ENCODE data around the gene CA12. TPM values are rescaled to one million over a fixed set of nuclear protein-coding genes. Genes with fewer than 3 reads are reported as not detected.

Gene CA12
- total RNA-seq, 1 donor from 2014 or later: 1.6 TPM

DNA sequence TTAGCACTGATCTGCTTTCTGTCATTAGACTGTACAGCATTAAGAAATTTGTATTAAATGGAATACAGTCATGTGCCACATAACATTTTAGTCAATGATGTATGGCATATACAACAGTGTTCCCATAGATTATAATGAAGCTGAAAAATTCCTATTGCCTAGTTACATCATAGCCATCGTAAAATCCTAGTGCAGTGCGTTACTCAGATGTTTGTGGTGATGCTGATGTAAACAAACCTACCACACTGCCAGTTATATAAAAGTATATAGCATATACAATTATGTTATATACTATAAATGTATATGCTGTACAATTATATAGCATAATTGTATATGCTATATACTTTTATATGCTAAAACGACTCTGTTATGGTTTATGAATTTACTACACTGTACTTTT lies 62.6 kb downstream of the CA12 start:
- H3K36me3 ChIP-seq (ENCODE audit: control insufficient read depth in 3 of 3, insufficient read depth in 3 of 3, low read length in 3 of 3): no peaks in the 10 kb centered on the region
- no peak overlapping the region for H3K4me3 ChIP-seq (ENCODE audit: low read length in 3 of 3)
- no peaks in the 10 kb centered on the region for H3K4me1 ChIP-seq (ENCODE audit: control insufficient read depth in 3 of 3, insufficient read depth in 3 of 3, low read length in 3 of 3)
- H3K9ac ChIP-seq (ENCODE audit: low read depth in 1 of 3, low read length in 3 of 3): no peak overlapping the region
- H3K27ac ChIP-seq (ENCODE audit: low read depth, low read length): no peak overlapping the region
- H3K27me3 ChIP-seq (ENCODE audit: control insufficient read depth in 3 of 3, insufficient read depth in 3 of 3, low read length in 3 of 3): peaks cover 0 to 4% (median 0%) of the 10 kb centered on the region in 3 donors
- H3K9me3 ChIP-seq (ENCODE audit: control insufficient read depth in 3 of 3, low read length in 3 of 3): no peaks in the 10 kb centered on the region

DNA sequence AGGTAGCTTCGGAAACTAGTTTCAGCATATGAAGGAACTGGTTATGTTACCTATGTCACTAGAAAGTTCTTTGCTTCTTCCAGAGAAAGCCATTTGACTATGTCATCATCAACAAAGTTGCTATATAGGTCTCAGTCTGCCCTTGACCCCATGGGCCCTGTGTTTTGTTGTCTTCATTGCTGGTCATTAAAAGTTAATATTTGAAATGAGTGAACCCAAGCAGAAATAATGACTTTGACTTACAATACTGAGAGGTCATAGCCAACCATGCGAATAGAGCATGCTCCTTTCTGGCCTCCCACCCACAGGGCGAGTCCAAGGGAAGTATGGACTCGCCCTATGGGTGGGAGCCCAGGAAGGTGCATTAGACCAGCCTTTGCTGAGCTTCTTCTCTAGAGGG lies 63.3 kb downstream of the CA12 start:
- Histone ChIP-seq H3K4me3 (ENCODE audit: low read length in 3 of 3) (no peak overlapping the region), H3K4me1 (ENCODE audit: control insufficient read depth in 3 of 3, insufficient read depth in 3 of 3, low read length in 3 of 3) (no peaks in the 10 kb centered on the region), H3K27me3 (ENCODE audit: control insufficient read depth in 3 of 3, insufficient read depth in 3 of 3, low read length in 3 of 3) (no peaks in the 10 kb centered on the region), H3K9ac (ENCODE audit: low read depth in 1 of 3, low read length in 3 of 3) (no peak overlapping the region), H3K9me3 (ENCODE audit: control insufficient read depth in 3 of 3, low read length in 3 of 3) (no peaks in the 10 kb centered on the region), H3K36me3 (ENCODE audit: control insufficient read depth in 3 of 3, insufficient read depth in 3 of 3, low read length in 3 of 3) (no peaks in the 10 kb centered on the region), H3K27ac (ENCODE audit: low read depth, low read length) (no peak overlapping the region)

DNA sequence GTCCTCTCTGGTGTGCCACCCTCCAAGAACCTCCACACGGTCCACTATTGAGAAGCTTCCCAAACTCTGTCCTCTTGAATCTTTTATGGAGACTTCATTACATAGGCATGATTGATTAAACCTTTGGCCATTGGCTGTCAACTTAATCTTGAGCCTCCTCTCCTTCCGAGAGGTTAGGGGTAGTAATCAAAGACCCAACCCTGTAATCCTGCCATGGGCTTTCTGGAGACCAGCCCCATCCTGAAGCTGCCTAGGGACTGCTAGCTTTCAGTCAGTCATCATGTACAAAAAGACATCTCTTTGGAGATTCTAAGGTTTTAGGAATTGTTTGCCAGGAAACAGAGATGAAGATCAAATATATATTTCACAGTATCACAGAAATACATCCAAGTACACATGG lies 67.2 kb downstream of the CA12 start:
- no peak overlapping the region for H3K4me3 ChIP-seq (ENCODE audit: low read length in 3 of 3)
- H3K27ac ChIP-seq (ENCODE audit: low read depth, low read length): no peak overlapping the region
- no peaks in the 10 kb centered on the region for H3K27me3 ChIP-seq (ENCODE audit: control insufficient read depth in 3 of 3, insufficient read depth in 3 of 3, low read length in 3 of 3)
- H3K9ac ChIP-seq (ENCODE audit: low read depth in 1 of 3, low read length in 3 of 3): no peak overlapping the region
- no peaks in the 10 kb centered on the region for H3K36me3 ChIP-seq (ENCODE audit: control insufficient read depth in 3 of 3, insufficient read depth in 3 of 3, low read length in 3 of 3)
- H3K9me3 ChIP-seq (ENCODE audit: control insufficient read depth in 3 of 3, low read length in 3 of 3): no peaks in the 10 kb centered on the region
- H3K4me1 ChIP-seq (ENCODE audit: control insufficient read depth in 3 of 3, insufficient read depth in 3 of 3, low read length in 3 of 3): no peaks in the 10 kb centered on the region

DNA sequence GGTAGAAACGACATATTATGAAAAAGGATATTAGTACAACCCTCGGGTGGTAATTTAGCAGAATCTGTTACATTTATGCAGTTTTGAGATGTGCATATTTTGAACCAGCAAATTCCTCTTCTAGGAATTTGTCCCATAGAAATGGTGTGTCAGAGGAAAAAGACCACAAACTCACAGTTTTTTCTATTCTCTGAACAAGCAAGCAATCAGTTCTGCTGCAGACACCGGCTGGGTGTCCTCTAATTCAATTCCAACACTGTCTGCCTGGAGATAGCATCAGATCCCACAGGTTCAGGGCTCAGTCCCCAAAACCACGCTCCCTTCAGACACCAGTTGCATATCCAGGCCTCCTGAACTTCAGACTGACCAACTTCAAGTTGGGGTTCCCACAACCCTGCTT lies 67.8 kb downstream of the CA12 start:
- H3K9me3 ChIP-seq (ENCODE audit: control insufficient read depth in 3 of 3, low read length in 3 of 3): no peaks in the 10 kb centered on the region
- H3K36me3 ChIP-seq (ENCODE audit: control insufficient read depth in 3 of 3, insufficient read depth in 3 of 3, low read length in 3 of 3): no peaks in the 10 kb centered on the region
- no peak overlapping the region for H3K4me3 ChIP-seq (ENCODE audit: low read length in 3 of 3)
- H3K27ac ChIP-seq (ENCODE audit: low read depth, low read length): no peak overlapping the region
- H3K4me1 ChIP-seq (ENCODE audit: control insufficient read depth in 3 of 3, insufficient read depth in 3 of 3, low read length in 3 of 3): no peaks in the 10 kb centered on the region
- H3K9ac ChIP-seq (ENCODE audit: low read depth in 1 of 3, low read length in 3 of 3): no peak overlapping the region
- H3K27me3 ChIP-seq (ENCODE audit: control insufficient read depth in 3 of 3, insufficient read depth in 3 of 3, low read length in 3 of 3): no peaks in the 10 kb centered on the region

DNA sequence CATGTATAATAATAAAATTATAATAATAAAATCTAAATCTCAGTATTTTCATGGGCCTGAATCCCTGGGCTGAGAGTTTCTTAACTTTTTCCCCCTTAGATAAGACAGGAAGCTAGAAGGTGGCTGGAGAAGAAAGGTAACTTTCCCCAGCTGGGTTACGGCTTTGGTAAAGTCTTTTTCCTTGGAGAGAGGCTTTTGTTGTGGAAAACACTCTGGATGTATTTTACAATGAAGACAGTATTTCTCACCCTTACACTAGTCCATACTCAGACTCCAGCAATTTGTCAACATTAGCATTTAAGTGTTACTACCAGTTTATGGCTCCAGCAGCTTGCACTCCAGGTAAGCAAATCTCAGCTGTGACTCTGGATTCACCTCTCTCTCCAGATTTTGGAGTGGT lies 69.4 kb downstream of the CA12 start:
- no peak overlapping the region for H3K27ac ChIP-seq (ENCODE audit: low read depth, low read length)
- H3K4me1 ChIP-seq (ENCODE audit: control insufficient read depth in 3 of 3, insufficient read depth in 3 of 3, low read length in 3 of 3): no peaks in the 10 kb centered on the region
- H3K4me3 ChIP-seq (ENCODE audit: low read length in 3 of 3): no peak overlapping the region
- H3K27me3 ChIP-seq (ENCODE audit: control insufficient read depth in 3 of 3, insufficient read depth in 3 of 3, low read length in 3 of 3): no peaks in the 10 kb centered on the region
- no peaks in the 10 kb centered on the region for H3K36me3 ChIP-seq (ENCODE audit: control insufficient read depth in 3 of 3, insufficient read depth in 3 of 3, low read length in 3 of 3)
- H3K9me3 ChIP-seq (ENCODE audit: control insufficient read depth in 3 of 3, low read length in 3 of 3): no peaks in the 10 kb centered on the region
- no peak overlapping the region for H3K9ac ChIP-seq (ENCODE audit: low read depth in 1 of 3, low read length in 3 of 3)

DNA sequence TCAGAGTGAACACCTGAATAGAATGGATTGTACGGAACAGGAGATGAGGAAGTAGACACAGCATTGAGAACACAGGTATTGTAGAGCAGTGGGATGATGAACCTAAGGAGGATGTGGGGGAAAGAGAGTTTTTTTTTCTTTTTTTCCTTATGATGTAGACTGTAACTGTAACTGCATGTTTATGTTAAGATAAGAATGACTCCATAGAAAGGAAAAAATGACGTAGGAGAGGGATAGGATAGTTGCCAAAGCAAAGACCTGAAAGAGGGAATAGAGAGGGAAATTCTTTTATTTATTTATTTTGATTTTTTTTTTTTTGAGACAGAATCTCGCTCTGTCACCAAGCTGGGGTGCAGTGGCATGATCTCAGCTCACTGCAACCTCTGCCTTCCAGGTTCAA lies 71.0 kb downstream of the CA12 start:
- H3K4me3 ChIP-seq (ENCODE audit: low read length in 3 of 3): no peak overlapping the region
- no peaks in the 10 kb centered on the region for H3K27me3 ChIP-seq (ENCODE audit: control insufficient read depth in 3 of 3, insufficient read depth in 3 of 3, low read length in 3 of 3)
- no peaks in the 10 kb centered on the region for H3K9me3 ChIP-seq (ENCODE audit: control insufficient read depth in 3 of 3, low read length in 3 of 3)
- peaks cover 0 to 11% (median 10%) of the 10 kb centered on the region in 3 donors for H3K36me3 ChIP-seq (ENCODE audit: control insufficient read depth in 3 of 3, insufficient read depth in 3 of 3, low read length in 3 of 3)
- no peaks in the 10 kb centered on the region for H3K4me1 ChIP-seq (ENCODE audit: control insufficient read depth in 3 of 3, insufficient read depth in 3 of 3, low read length in 3 of 3)
- no peak overlapping the region for H3K9ac ChIP-seq (ENCODE audit: low read depth in 1 of 3, low read length in 3 of 3)
- no peak overlapping the region for H3K27ac ChIP-seq (ENCODE audit: low read depth, low read length)

DNA sequence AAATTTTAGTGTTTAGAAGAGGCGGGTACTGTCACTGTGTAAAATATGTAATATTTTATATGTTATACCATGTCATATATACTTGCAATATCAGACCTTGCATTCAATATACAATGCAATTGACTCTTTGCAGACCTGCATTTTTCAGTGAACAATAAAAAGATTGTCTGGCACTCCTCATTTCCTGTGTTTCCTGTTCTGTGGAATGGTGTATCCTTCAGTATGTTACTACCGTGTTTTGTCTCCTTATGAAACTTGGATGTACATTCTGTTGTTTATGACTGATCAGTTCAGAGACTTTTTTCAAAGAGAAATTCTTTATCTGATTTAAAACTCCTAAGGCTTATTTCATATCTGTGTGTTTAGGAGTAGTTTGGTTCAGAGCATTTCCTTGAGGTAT lies 72.7 kb downstream of the CA12 start:
- no peak overlapping the region for H3K27ac ChIP-seq (ENCODE audit: low read depth, low read length)
- H3K4me3 ChIP-seq (ENCODE audit: low read length in 3 of 3): no peak overlapping the region
- H3K27me3 ChIP-seq (ENCODE audit: control insufficient read depth in 3 of 3, insufficient read depth in 3 of 3, low read length in 3 of 3): no peaks in the 10 kb centered on the region
- H3K36me3 ChIP-seq (ENCODE audit: control insufficient read depth in 3 of 3, insufficient read depth in 3 of 3, low read length in 3 of 3): peaks cover 0 to 16% (median 16%) of the 10 kb centered on the region in 3 donors
- H3K4me1 ChIP-seq (ENCODE audit: control insufficient read depth in 3 of 3, insufficient read depth in 3 of 3, low read length in 3 of 3): no peaks in the 10 kb centered on the region
- no peaks in the 10 kb centered on the region for H3K9me3 ChIP-seq (ENCODE audit: control insufficient read depth in 3 of 3, low read length in 3 of 3)
- H3K9ac ChIP-seq (ENCODE audit: low read depth in 1 of 3, low read length in 3 of 3): no peak overlapping the region

DNA sequence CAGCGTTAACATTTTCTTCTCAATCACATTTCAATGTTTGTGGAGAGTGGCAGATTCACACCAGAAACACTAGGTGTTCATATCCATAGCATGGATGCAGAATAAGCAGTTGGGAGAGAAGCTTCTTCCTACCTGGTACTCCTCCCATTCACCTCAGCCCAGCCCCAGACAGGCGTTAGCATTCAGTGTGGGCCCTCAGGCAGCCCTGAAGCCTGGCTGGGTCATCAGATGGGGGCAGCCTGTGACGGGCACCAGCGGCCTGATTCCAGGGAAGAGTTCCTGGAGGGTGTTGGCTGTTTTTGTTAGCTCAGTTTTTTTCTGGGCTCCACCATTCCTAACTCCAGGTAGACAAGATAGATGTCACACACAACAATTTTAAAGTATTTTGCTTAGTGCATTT lies 73.2 kb downstream of the CA12 start:
- Histone ChIP-seq H3K27me3 (ENCODE audit: control insufficient read depth in 3 of 3, insufficient read depth in 3 of 3, low read length in 3 of 3) (no peaks in the 10 kb centered on the region), H3K9ac (ENCODE audit: low read depth in 1 of 3, low read length in 3 of 3) (no peak overlapping the region), H3K36me3 (ENCODE audit: control insufficient read depth in 3 of 3, insufficient read depth in 3 of 3, low read length in 3 of 3) (peaks cover 2 to 20% (median 18%) of the 10 kb centered on the region in 3 donors), H3K9me3 (ENCODE audit: control insufficient read depth in 3 of 3, low read length in 3 of 3) (no peaks in the 10 kb centered on the region), H3K4me3 (ENCODE audit: low read length in 3 of 3) (no peak overlapping the region), H3K4me1 (ENCODE audit: control insufficient read depth in 3 of 3, insufficient read depth in 3 of 3, low read length in 3 of 3) (no peaks in the 10 kb centered on the region), H3K27ac (ENCODE audit: low read depth, low read length) (no peak overlapping the region)

DNA sequence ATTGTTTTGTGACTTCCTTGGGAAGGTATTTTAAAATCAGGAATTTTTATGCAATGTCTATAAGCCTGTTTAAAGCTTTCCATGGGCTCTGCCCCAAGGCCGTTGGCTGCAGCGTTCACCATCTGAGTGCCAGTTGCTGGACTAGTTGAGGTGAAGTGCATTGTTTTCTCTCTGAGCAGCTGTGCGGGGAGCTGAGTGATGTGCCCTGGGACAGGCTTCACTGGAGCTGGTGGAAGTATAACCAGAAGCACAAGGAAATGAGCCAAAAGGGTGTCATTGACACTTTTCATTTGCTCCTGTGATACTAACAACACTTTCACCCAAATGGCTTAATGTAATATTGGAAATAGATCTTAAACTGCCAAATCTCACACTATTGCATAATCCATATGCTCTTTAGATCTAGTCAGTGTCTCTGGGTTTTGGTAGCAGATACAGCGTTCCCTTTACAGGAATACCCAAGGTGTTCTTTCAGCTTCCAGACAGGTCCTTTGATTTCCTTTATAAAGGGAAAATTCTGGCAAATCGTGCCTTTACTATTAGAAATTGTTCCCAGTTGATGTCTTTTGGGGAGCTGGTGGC lies 75.1 kb downstream of the CA12 start:
- Histone ChIP-seq H3K27ac (ENCODE audit: low read depth, low read length) (no peak overlapping the region), H3K36me3 (ENCODE audit: control insufficient read depth in 3 of 3, insufficient read depth in 3 of 3, low read length in 3 of 3) (peaks cover 3 to 31% (median 31%) of the 10 kb centered on the region in 3 donors), H3K27me3 (ENCODE audit: control insufficient read depth in 3 of 3, insufficient read depth in 3 of 3, low read length in 3 of 3) (no peaks in the 10 kb centered on the region)

DNA sequence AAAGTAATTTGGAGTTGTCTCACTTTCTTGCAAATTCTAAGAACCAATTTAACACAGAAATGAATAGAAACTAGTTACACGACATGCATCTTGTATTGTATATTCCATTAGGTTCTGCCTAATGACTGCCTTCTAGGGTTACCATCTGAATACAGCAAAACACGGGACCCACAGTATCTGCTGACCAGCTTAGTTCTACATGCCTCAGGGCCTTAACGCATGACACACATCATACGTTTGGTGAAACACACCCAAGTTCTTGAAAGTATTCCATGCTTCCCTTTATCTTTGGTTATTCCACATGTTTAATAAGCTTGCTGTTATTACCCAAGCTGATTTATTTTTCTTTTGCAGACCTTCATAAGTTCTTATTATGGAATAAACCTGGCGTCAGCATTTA lies 76.4 kb downstream of the CA12 start:
- no peak overlapping the region for H3K9ac ChIP-seq (ENCODE audit: low read depth in 1 of 3, low read length in 3 of 3)
- no peaks in the 10 kb centered on the region for H3K4me1 ChIP-seq (ENCODE audit: control insufficient read depth in 3 of 3, insufficient read depth in 3 of 3, low read length in 3 of 3)
- peaks cover 3 to 31% (median 31%) of the 10 kb centered on the region in 3 donors for H3K36me3 ChIP-seq (ENCODE audit: control insufficient read depth in 3 of 3, insufficient read depth in 3 of 3, low read length in 3 of 3)
- H3K27ac ChIP-seq (ENCODE audit: low read depth, low read length): no peak overlapping the region
- no peaks in the 10 kb centered on the region for H3K27me3 ChIP-seq (ENCODE audit: control insufficient read depth in 3 of 3, insufficient read depth in 3 of 3, low read length in 3 of 3)
- H3K4me3 ChIP-seq (ENCODE audit: low read length in 3 of 3): no peak overlapping the region
- no peaks in the 10 kb centered on the region for H3K9me3 ChIP-seq (ENCODE audit: control insufficient read depth in 3 of 3, low read length in 3 of 3)

More for the DNA sequence above, 75.1 kb downstream of the CA12 start:
- Histone ChIP-seq H3K9me3 (ENCODE audit: control insufficient read depth in 3 of 3, low read length in 3 of 3) (no peaks in the 10 kb centered on the region), H3K4me3 (ENCODE audit: low read length in 3 of 3) (no peak overlapping the region), H3K4me1 (ENCODE audit: control insufficient read depth in 3 of 3, insufficient read depth in 3 of 3, low read length in 3 of 3) (no peaks in the 10 kb centered on the region), H3K9ac (ENCODE audit: low read depth in 1 of 3, low read length in 3 of 3) (no peak overlapping the region)
